ENCODE data around the gene DCAF4.
A peak's percentile ranks its signal among the peaks of the same experiment; 100 is the strongest.

The DCAF4 gene, protein sequence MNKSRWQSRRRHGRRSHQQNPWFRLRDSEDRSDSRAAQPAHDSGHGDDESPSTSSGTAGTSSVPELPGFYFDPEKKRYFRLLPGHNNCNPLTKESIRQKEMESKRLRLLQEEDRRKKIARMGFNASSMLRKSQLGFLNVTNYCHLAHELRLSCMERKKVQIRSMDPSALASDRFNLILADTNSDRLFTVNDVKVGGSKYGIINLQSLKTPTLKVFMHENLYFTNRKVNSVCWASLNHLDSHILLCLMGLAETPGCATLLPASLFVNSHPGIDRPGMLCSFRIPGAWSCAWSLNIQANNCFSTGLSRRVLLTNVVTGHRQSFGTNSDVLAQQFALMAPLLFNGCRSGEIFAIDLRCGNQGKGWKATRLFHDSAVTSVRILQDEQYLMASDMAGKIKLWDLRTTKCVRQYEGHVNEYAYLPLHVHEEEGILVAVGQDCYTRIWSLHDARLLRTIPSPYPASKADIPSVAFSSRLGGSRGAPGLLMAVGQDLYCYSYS

GRCh38 chr14:72926292-72927028 is at the start of gene DCAF4:
TSS of gene DCAF4 (plus strand) at chr14:72926464. CDS start at chr14:72937979, 11,515 bp downstream.
- H3K4me3 ChIP-seq (ENCODE audit: low read length) = peak within 1 kb of the TSS; percentile 82
- no peak for TF ChIP-seq ZNF274 (IDR thresholded peaks at IDR 0.05; ENCODE audit: low read depth, low read length)

- no peak overlapping the region for H3K4me3 ChIP-seq (ENCODE audit: low read length)
- TF ChIP-seq ZNF274 (IDR thresholded peaks at IDR 0.05; ENCODE audit: low read depth, low read length) = no peak
Measured at GRCh38 chr14:72876710-72877063, 49.6 kb upstream of the DCAF4 start.

DNA sequence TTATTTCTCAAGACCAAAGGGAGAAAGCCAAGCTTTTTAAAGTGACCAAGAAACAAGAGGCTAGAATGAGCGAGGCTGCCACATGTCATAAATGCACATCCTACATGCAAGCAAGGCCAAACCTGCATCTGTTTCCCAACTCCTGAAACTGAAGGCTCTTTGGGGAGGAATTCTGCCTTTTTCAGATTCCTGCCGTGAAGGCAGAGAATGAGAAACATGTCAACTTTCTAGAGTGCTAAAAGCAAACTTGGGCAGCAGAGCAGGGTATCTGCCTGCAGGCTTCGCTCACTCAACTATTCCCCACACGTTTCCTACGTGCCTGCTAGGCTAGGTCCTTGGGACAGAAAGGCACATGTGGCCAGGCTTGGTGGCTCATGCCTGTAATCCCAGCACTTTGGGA is 47.5 kb upstream of the DCAF4 start:
- TF ChIP-seq ZNF274 (IDR thresholded peaks at IDR 0.05; ENCODE audit: low read depth, low read length) = no peak
- H3K4me3 ChIP-seq (ENCODE audit: low read length) = no peak overlapping the region

DNA sequence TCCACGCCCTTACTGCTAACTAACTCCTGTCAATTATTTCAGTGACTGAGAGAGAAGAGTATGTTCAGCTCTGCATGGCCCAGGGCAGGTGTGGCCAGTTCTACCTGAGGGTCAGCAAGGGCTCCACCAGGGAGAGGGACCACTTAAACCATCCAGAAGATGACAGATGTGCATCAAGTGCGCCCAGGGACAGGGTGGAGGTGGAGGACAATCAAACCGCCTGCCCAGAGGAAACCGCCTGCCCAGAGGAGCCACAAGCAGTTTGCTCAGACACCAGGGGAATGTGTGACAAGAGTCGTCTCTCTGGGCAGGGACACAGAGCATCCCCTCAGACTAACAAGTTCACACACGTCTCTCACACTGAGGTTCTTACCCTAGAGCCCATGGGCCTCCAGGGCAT is 46.8 kb upstream of the DCAF4 start:
- no peak for TF ChIP-seq ZNF274 (IDR thresholded peaks at IDR 0.05; ENCODE audit: low read depth, low read length)
- H3K4me3 ChIP-seq (ENCODE audit: low read length) = no peak overlapping the region

DNA sequence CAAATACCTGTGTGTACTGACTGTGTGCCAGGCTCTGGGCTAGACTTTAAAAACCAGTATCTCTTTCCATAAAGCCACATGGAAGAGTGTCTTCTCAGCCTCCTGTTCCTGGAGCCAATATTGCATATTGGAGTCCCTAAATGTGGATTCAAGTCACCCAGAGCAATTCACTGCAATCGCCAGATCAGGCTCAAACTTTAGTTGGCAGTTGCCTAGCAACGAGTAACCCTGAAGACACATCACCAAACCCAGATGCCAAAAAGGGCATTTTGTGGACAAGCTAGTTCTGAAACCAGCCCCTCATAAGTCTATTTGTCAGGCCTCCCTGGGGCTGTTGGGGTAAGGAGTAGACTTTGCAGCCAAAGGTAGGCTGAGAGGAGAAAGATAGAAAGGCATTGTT is 46.1 kb upstream of the DCAF4 start:
- H3K4me3 ChIP-seq (ENCODE audit: low read length) = no peak overlapping the region
- no peak for TF ChIP-seq ZNF274 (IDR thresholded peaks at IDR 0.05; ENCODE audit: low read depth, low read length)

GRCh38 chr14:72880820-72881219 is 45.4 kb upstream of the DCAF4 start:
- no peak for TF ChIP-seq ZNF274 (IDR thresholded peaks at IDR 0.05; ENCODE audit: low read depth, low read length)

GRCh38 chr14:72881543-72881942 is 44.7 kb upstream of the DCAF4 start:
- no peak overlapping the region for H3K4me3 ChIP-seq (ENCODE audit: low read length)
- TF ChIP-seq ZNF274 (IDR thresholded peaks at IDR 0.05; ENCODE audit: low read depth, low read length) = no peak

More at GRCh38 chr14:72880820-72881219, 45.4 kb upstream of the DCAF4 start:
- no peak overlapping the region for H3K4me3 ChIP-seq (ENCODE audit: low read length)

GRCh38 chr14:72882047-72882446 is 44.2 kb upstream of the DCAF4 start:
- no peak for TF ChIP-seq ZNF274 (IDR thresholded peaks at IDR 0.05; ENCODE audit: low read depth, low read length)
- no peak overlapping the region for H3K4me3 ChIP-seq (ENCODE audit: low read length)

DNA sequence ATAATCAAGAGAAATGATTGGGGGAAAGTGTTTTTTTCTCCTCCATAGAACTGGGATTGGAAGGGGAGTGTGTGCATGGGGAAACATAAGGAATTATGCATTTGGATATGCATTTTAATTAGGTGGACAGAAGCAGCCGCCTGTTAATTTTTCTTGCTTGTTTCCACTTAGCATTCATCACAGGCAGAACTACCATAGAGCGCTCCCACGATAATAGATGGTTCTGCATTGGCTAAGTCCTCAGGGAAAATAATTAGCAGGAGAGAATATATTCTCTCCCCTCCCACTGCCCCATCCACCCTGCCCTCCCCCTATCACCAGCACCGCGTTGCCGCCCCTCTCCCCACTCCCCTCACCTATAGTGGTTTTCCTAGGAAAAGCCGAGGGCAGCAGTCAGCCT is 43.8 kb upstream of the DCAF4 start:
- no peak for TF ChIP-seq ZNF274 (IDR thresholded peaks at IDR 0.05; ENCODE audit: low read depth, low read length)
- no peak overlapping the region for H3K4me3 ChIP-seq (ENCODE audit: low read length)

GRCh38 chr14:72883109-72883508 is 43.2 kb upstream of the DCAF4 start:
- H3K4me3 ChIP-seq (ENCODE audit: low read length) = no peak overlapping the region

DNA sequence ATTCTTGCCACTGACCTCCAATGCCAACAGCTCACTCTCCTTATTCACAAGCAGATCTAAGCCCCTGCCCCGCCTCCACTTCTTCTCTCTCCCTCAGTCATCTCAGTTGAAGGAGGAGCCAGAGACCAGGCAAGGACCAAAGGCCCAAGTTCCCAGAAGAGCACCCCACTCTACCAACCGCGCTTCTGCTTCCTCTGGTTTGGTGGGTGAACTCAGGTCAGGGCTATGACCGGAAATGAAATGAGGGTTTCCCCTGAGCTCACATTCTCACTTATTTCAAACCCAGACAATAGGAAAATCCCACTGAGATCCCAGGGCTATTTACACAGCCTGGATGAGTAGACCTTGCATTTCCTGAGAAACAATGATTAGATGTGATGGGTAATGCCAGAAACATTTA is 42.3 kb upstream of the DCAF4 start:
- no peak overlapping the region for H3K4me3 ChIP-seq (ENCODE audit: low read length)
- no peak for TF ChIP-seq ZNF274 (IDR thresholded peaks at IDR 0.05; ENCODE audit: low read depth, low read length)

More at GRCh38 chr14:72883109-72883508, 43.2 kb upstream of the DCAF4 start:
- TF ChIP-seq ZNF274 (IDR thresholded peaks at IDR 0.05; ENCODE audit: low read depth, low read length) = no peak

GRCh38 chr14:72884386-72884785 is 41.9 kb upstream of the DCAF4 start:
- H3K4me3 ChIP-seq (ENCODE audit: low read length) = no peak overlapping the region
- no peak for TF ChIP-seq ZNF274 (IDR thresholded peaks at IDR 0.05; ENCODE audit: low read depth, low read length)

DNA sequence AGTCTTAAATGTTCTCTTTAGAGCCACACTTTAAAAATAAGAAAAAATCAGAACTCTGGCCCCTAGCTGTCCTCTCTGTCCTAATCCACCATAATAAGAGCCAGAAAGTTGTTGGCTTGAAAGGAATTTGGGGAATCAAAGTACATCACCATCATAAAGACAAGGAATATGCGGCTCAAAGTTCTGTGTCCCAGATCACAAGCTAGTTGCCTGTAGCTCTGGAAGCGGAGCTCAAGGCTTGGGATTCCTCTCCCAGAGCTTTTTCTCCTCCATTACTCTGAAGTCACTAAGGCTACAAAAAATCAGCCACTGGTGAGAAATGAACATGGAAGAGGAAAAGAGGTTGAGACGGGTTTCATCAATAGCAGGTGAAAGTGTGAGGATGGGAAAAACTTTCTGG is 38.8 kb upstream of the DCAF4 start:
- TF ChIP-seq ZNF274 (IDR thresholded peaks at IDR 0.05; ENCODE audit: low read depth, low read length) = no peak
- no peak overlapping the region for H3K4me3 ChIP-seq (ENCODE audit: low read length)

- TF ChIP-seq ZNF274 (IDR thresholded peaks at IDR 0.05; ENCODE audit: low read depth, low read length) = no peak
- no peak overlapping the region for H3K4me3 ChIP-seq (ENCODE audit: low read length)
Measured at GRCh38 chr14:72888192-72888591, 38.1 kb upstream of the DCAF4 start.

- H3K4me3 ChIP-seq (ENCODE audit: low read length) = no peak overlapping the region
- TF ChIP-seq ZNF274 (IDR thresholded peaks at IDR 0.05; ENCODE audit: low read depth, low read length) = no peak
Measured at GRCh38 chr14:72888636-72889201, 37.5 kb upstream of the DCAF4 start.
